Astrocyte (in vitro differentiated cells and primary cell): ENCODE measurements around the gene OPCML. TPM values are rescaled to one million over a fixed set of nuclear protein-coding genes. Genes with fewer than 3 reads are reported as not detected.

Source experiments
- DNase-seq: peaks from one replicate; pipeline ENCODE4 v3.0.0-alpha.2; 2010; ENCODE audit warnings: low read depth
- FAIRE-seq: peaks from 2 replicates; lab custom pipeline; 2011; peaks lifted over from hg19 to GRCh38; lab: Jason Lieb, UNC
- H2AFZ ChIP-seq: 2 replicates; pipeline ENCODE4 v1.6.0; 2012; ENCODE audit warnings: low read depth, low read length, inconsistent platforms
- H3K27ac ChIP-seq: 2 replicates; pipeline ENCODE4 v1.5.1; 2011; ENCODE audit warnings: low read depth, low read length, inconsistent platforms
- H3K27me3 ChIP-seq: 2 replicates; pipeline ENCODE4 v1.6.0; 2011; ENCODE audit warnings: low read length, inconsistent platforms; ENCODE audit not compliant: insufficient read depth
- H3K36me3 ChIP-seq: 2 replicates; pipeline ENCODE4 v1.5.1; 2011; ENCODE audit warnings: low read length, inconsistent platforms; ENCODE audit not compliant: insufficient read depth
- H3K4me1 ChIP-seq: 2 replicates; pipeline ENCODE4 v1.5.1; 2011; ENCODE audit warnings: low read length, inconsistent platforms; ENCODE audit not compliant: insufficient read depth
- H3K4me2 ChIP-seq: 2 replicates; pipeline ENCODE4 v1.6.0; 2012; ENCODE audit warnings: low read length, inconsistent platforms
- H3K4me3 ChIP-seq: 2 replicates; pipeline ENCODE4 v1.5.1; 2011; ENCODE audit warnings: low read depth, mild to moderate bottlenecking, low read length, inconsistent platforms; ENCODE audit not compliant: insufficient read depth
- H3K79me2 ChIP-seq: 2 replicates; pipeline ENCODE4 v1.6.0; 2012; ENCODE audit warnings: mild to moderate bottlenecking, low read length, inconsistent platforms; ENCODE audit not compliant: insufficient read depth
- H3K9ac ChIP-seq: 2 replicates; pipeline ENCODE4 v1.6.0; 2012; ENCODE audit warnings: mild to moderate bottlenecking, low read length, inconsistent platforms
- H3K9me3 ChIP-seq: 2 replicates; pipeline ENCODE4 v1.5.1; 2012; ENCODE audit warnings: low read depth, mild to moderate bottlenecking, low read length, inconsistent platforms; ENCODE audit not compliant: insufficient read depth
- H4K20me1 ChIP-seq: 2 replicates; pipeline ENCODE4 v1.6.0; 2012; ENCODE audit warnings: low read length, inconsistent platforms; ENCODE audit not compliant: insufficient read depth
- H3K27ac Mint-ChIP-seq: one replicate; pipeline ENCODE4 v1.8.0; 2021; ENCODE audit warnings: mild to moderate bottlenecking, mixed read lengths; ENCODE audit not compliant: unreplicated experiment
- H3K27me3 Mint-ChIP-seq: one replicate; pipeline ENCODE4 v1.8.0; 2021; ENCODE audit warnings: low read depth, mixed read lengths; ENCODE audit not compliant: unreplicated experiment
- H3K36me3 Mint-ChIP-seq: one replicate; pipeline ENCODE4 v1.8.0; 2021; ENCODE audit warnings: low read depth, mixed read lengths; ENCODE audit not compliant: unreplicated experiment
- H3K4me1 Mint-ChIP-seq: one replicate; pipeline ENCODE4 v1.8.0; 2021; ENCODE audit warnings: low read depth, mixed read lengths; ENCODE audit not compliant: unreplicated experiment
- H3K4me3 Mint-ChIP-seq: one replicate; pipeline ENCODE4 v1.8.0; 2021; ENCODE audit warnings: mild to moderate bottlenecking, moderate library complexity, mixed read lengths; ENCODE audit not compliant: unreplicated experiment
- H3K9me3 Mint-ChIP-seq: one replicate; pipeline ENCODE4 v1.8.0; 2021; ENCODE audit warnings: mild to moderate bottlenecking, mixed read lengths; ENCODE audit not compliant: unreplicated experiment
- EZH2 ChIP-seq: IDR thresholded peaks from 2 replicates; pipeline ENCODE4 v1.6.1; 2012; ENCODE audit warnings: mild to moderate bottlenecking, low read length, inconsistent platforms; ENCODE audit not compliant: insufficient read depth
- total RNA-seq: library from RNA; stranded (reverse); gene quantifications from 2 replicates; pipeline ENCODE4 v1.2.1, GENCODE V29; 2021
- TF ChIP-seq, protein P1 (sequence below): IDR thresholded peaks from 2 replicates; pipeline ENCODE4 v1.5.1; 2011; ENCODE audit warnings: low read depth, mild to moderate bottlenecking, inconsistent platforms, low read length, moderate library complexity; ENCODE audit not compliant: insufficient read depth

Gene OPCML
- total RNA-seq, 1 donor from 2014 or later, result 7.9 TPM

GRCh38 chr11:132802947-132803346, 729.4 kb downstream of the OPCML start:
- Histone ChIP-seq H3K4me2 (no peak overlapping the region), H2AFZ (no peak overlapping the region), H3K4me3 (no peak overlapping the region), H3K9me3 (no peaks in the 10 kb centered on the region), H3K9ac (no peak overlapping the region), H3K27ac (no peak overlapping the region), H3K36me3 (no peaks in the 10 kb centered on the region), H3K79me2 (no peaks in the 10 kb centered on the region), H4K20me1 (no peaks in the 10 kb centered on the region), H3K27me3 (no peaks in the 10 kb centered on the region), H3K4me1 (no peaks in the 10 kb centered on the region)
- no peak for TF ChIP-seq EZH2
- TF ChIP-seq, protein P1, sequence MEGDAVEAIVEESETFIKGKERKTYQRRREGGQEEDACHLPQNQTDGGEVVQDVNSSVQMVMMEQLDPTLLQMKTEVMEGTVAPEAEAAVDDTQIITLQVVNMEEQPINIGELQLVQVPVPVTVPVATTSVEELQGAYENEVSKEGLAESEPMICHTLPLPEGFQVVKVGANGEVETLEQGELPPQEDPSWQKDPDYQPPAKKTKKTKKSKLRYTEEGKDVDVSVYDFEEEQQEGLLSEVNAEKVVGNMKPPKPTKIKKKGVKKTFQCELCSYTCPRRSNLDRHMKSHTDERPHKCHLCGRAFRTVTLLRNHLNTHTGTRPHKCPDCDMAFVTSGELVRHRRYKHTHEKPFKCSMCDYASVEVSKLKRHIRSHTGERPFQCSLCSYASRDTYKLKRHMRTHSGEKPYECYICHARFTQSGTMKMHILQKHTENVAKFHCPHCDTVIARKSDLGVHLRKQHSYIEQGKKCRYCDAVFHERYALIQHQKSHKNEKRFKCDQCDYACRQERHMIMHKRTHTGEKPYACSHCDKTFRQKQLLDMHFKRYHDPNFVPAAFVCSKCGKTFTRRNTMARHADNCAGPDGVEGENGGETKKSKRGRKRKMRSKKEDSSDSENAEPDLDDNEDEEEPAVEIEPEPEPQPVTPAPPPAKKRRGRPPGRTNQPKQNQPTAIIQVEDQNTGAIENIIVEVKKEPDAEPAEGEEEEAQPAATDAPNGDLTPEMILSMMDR, result no peak
- no peaks in the 10 kb centered on the region for H3K27me3 Mint-ChIP-seq
- peaks cover 11% of the 10 kb centered on the region for H3K4me1 Mint-ChIP-seq
- no peaks in the 10 kb centered on the region for H3K36me3 Mint-ChIP-seq
- FAIRE-seq (no peak), DNase-seq (no peak)
- no peak overlapping the region for H3K27ac Mint-ChIP-seq
- H3K9me3 Mint-ChIP-seq, result peaks cover 2% of the 10 kb centered on the region
- no peak overlapping the region for H3K4me3 Mint-ChIP-seq

GRCh38 chr11:132793831-132794230, 738.5 kb downstream of the OPCML start:
- Histone ChIP-seq H3K27ac (no peak overlapping the region), H3K4me2 (no peak overlapping the region), H3K9me3 (no peaks in the 10 kb centered on the region), H3K4me3 (no peak overlapping the region), H3K79me2 (no peaks in the 10 kb centered on the region), H3K4me1 (no peaks in the 10 kb centered on the region), H2AFZ (no peak overlapping the region), H3K27me3 (no peaks in the 10 kb centered on the region), H3K36me3 (no peaks in the 10 kb centered on the region), H4K20me1 (no peaks in the 10 kb centered on the region), H3K9ac (no peak overlapping the region)
- H3K27me3 Mint-ChIP-seq, result peaks cover 3% of the 10 kb centered on the region
- H3K4me1 Mint-ChIP-seq, result peaks cover 2% of the 10 kb centered on the region
- FAIRE-seq (no peak), DNase-seq (no peak)
- H3K27ac Mint-ChIP-seq, result no peak overlapping the region
- H3K9me3 Mint-ChIP-seq, result peaks cover 2% of the 10 kb centered on the region
- no peaks in the 10 kb centered on the region for H3K36me3 Mint-ChIP-seq
- H3K4me3 Mint-ChIP-seq, result no peak overlapping the region
- TF ChIP-seq, protein P1, result no peak
- TF ChIP-seq EZH2, result no peak

GRCh38 chr11:132792341-132793140, 739.8 kb downstream of the OPCML start:
- Mint-ChIP-seq H3K36me3 (no peaks in the 10 kb centered on the region), H3K4me1 (peaks cover 2% of the 10 kb centered on the region), H3K27ac (no peak overlapping the region), H3K9me3 (peaks cover 2% of the 10 kb centered on the region), H3K4me3 (no peak overlapping the region), H3K27me3 (peaks cover 3% of the 10 kb centered on the region)
- FAIRE-seq (no peak), DNase-seq (no peak)
- Histone ChIP-seq H2AFZ (no peak overlapping the region), H4K20me1 (no peaks in the 10 kb centered on the region), H3K9me3 (no peaks in the 10 kb centered on the region), H3K4me1 (no peaks in the 10 kb centered on the region), H3K27ac (no peak overlapping the region), H3K4me3 (no peak overlapping the region), H3K4me2 (peak overlapping the region; percentile 31), H3K27me3 (no peaks in the 10 kb centered on the region), H3K36me3 (no peaks in the 10 kb centered on the region), H3K79me2 (no peaks in the 10 kb centered on the region), H3K9ac (no peak overlapping the region)
- no peak for TF ChIP-seq EZH2
- TF ChIP-seq, protein P1, result no peak
